ENCODE measurements around the gene DUSP3. TPM values are rescaled to one million over a fixed set of nuclear protein-coding genes. Genes with fewer than 3 reads are reported as not detected.

The DUSP3 gene
- total and polyA plus RNA-seq, 8 donors = 33.0 to 97.8 (median 63.5) TPM

DNA sequence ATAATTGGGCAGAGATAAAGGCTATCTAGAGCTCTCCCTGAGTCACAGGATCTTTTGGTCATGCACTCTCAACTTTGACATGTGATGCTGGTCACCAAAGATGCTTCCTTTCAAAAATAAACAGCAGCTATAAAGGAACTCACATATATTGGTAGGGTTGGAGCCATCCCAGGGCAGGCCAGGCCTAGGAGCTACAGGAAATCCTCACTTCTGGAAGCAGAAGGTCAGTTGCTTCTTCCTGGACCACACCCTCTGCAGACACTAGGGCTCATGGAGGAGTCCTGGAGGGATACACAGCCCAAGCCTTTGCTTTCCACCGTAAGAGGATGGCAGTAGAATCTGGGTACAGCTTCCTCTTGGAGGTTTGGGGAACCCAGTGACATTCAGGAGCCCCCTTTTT lies 44.8 kb downstream of the DUSP3 start:
- Histone ChIP-seq H3K27me3 (no peaks in the 10 kb centered on the region), H3K27ac (no peak overlapping the region), H3K4me1 (no peaks in the 10 kb centered on the region), H3K36me3 (no peaks in the 10 kb centered on the region), H3K4me3 (no peak overlapping the region), H3K9me3 (no peaks in the 10 kb centered on the region)
- DNase-seq = no peak
- WGBS, 5 donors = 72 to 87% (median 81%) methylated on average over 1 of the region's 1 CpG
- intact Hi-C loops (cut with DNase I; ENCODE audit: low total_unique reads) = no loop called here
- no peak for TF ChIP-seq EP300 (IDR thresholded peaks at IDR 0.05)
- TF ChIP-seq, protein P1, sequence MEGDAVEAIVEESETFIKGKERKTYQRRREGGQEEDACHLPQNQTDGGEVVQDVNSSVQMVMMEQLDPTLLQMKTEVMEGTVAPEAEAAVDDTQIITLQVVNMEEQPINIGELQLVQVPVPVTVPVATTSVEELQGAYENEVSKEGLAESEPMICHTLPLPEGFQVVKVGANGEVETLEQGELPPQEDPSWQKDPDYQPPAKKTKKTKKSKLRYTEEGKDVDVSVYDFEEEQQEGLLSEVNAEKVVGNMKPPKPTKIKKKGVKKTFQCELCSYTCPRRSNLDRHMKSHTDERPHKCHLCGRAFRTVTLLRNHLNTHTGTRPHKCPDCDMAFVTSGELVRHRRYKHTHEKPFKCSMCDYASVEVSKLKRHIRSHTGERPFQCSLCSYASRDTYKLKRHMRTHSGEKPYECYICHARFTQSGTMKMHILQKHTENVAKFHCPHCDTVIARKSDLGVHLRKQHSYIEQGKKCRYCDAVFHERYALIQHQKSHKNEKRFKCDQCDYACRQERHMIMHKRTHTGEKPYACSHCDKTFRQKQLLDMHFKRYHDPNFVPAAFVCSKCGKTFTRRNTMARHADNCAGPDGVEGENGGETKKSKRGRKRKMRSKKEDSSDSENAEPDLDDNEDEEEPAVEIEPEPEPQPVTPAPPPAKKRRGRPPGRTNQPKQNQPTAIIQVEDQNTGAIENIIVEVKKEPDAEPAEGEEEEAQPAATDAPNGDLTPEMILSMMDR (IDR thresholded peaks at IDR 0.05) = no peak
- no peak for TF ChIP-seq POLR2AphosphoS5 (IDR thresholded peaks at IDR 0.05)
- no peak for TF ChIP-seq POLR2A (IDR thresholded peaks at IDR 0.05)

DNA sequence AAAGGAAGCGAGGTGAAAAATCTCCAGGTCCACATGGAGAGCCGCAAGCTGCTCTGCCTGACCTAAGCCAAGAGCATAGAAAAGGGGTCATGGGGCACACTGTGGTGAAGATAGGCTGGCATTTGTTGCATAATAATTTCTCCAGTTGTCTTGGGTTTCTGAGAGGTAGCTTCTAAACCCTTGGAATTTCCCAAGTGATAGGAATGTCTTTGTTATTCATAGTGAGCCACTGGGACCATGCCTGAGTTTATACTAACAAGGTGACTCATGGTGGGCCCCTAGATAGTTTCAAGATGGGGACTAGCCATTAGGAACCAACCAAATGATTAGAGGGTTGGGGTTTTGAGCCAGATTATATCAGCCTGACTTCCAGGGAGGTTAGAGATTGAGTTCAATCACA lies 45.8 kb downstream of the DUSP3 start:
- 84 to 100% (median 96%) methylated on average over 2 of the region's 2 CpGs for WGBS, 5 donors

DNA sequence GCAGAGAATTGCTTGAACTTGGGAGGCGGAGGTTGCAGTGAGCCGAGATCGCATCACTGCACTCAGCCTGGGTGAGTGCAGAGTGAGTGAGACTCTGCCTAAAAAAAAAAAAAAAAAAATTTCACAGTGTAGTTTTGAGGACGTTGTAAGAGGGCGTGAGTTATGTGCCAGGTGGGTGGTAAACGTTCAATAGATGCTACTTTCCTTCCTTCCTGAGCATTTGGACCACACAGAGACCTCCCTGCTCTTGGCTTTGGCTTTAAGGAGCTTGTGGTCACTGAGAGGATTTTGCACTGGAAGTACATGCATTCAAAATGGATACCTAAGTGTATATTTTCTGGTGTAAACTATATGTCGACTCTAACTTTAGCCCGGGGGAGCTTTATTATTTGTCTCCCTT lies 50.7 kb downstream of the DUSP3 start:
- intact Hi-C loops (cut with DNase I; ENCODE audit: low total_unique reads) = no loop called here
- WGBS, 5 donors = 78 to 84% (median 80%) methylated on average over 8 of the region's 8 CpGs
- H3K27ac ChIP-seq = no peak overlapping the region
- no peak for TF ChIP-seq POLR2AphosphoS5 (IDR thresholded peaks at IDR 0.05)
- TF ChIP-seq EP300 (IDR thresholded peaks at IDR 0.05) = no peak
- no peak for TF ChIP-seq POLR2A (IDR thresholded peaks at IDR 0.05)
- TF ChIP-seq, protein P1 (IDR thresholded peaks at IDR 0.05) = no peak
- no peaks in the 10 kb centered on the region for H3K36me3 ChIP-seq
- DNase-seq = no peak
- H3K9me3 ChIP-seq = no peaks in the 10 kb centered on the region
- H3K4me3 ChIP-seq = no peak overlapping the region
- H3K27me3 ChIP-seq = no peaks in the 10 kb centered on the region
- H3K4me1 ChIP-seq = no peaks in the 10 kb centered on the region

More for the DNA sequence above, 45.8 kb downstream of the DUSP3 start:
- Histone ChIP-seq H3K9me3 (no peaks in the 10 kb centered on the region), H3K4me3 (no peak overlapping the region), H3K27me3 (no peaks in the 10 kb centered on the region), H3K27ac (no peak overlapping the region), H3K4me1 (no peaks in the 10 kb centered on the region), H3K36me3 (no peaks in the 10 kb centered on the region)
- intact Hi-C loops (cut with DNase I; ENCODE audit: low total_unique reads) = no loop called here
- TF ChIP-seq, protein P1 (IDR thresholded peaks at IDR 0.05) = no peak
- TF ChIP-seq EP300 (IDR thresholded peaks at IDR 0.05) (no peak), POLR2A (IDR thresholded peaks at IDR 0.05) (no peak), POLR2AphosphoS5 (IDR thresholded peaks at IDR 0.05) (no peak)
- DNase-seq = no peak

DNA sequence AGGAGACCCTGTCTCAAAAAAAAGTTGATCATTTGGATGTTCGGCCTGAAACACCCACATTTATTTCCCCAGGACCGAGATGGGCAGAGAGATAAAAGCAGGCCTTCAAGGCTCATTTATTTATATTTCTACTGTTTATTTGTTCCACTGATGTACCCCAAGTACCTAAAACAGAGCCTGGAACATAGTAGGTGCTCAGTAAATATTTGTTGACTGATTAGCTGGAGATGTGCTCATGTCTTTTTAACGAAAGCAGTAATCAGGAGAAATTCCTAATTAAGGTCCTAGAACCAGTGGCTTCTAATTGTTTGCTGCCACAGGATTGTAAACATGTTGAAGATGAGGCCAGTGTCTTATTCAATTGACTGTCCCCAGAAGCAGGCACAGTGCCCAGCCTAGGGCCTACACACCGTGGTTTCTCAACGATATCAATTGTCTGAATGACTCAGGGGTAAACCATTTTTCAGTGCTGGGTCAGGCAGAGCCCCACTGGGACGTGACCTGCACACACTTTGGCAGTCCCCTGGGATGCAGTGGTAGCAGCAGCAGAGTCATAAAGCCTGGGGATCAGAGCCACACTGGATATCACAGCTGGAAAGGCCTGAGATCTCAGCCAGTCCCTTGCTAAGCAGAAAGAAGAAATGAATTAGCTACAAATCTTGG lies 54.9 kb downstream of the DUSP3 start:
- no peak for DNase-seq
- 58 to 64% (median 60%) methylated on average over 6 of the region's 6 CpGs for WGBS, 5 donors
- intact Hi-C loops (cut with DNase I; ENCODE audit: low total_unique reads) = no loop called here

More for the DNA sequence above, 54.9 kb downstream of the DUSP3 start:
- H3K4me1 ChIP-seq = peaks cover 0 to 11% (median 2%) of the 10 kb centered on the region in 4 donors
- no peaks in the 10 kb centered on the region for H3K9me3 ChIP-seq
- H3K36me3 ChIP-seq = no peaks in the 10 kb centered on the region
- TF ChIP-seq, protein P1 (IDR thresholded peaks at IDR 0.05) = no peak
- TF ChIP-seq EP300 (IDR thresholded peaks at IDR 0.05) (no peak), POLR2AphosphoS5 (IDR thresholded peaks at IDR 0.05) (no peak), POLR2A (IDR thresholded peaks at IDR 0.05) (no peak)
- no peak overlapping the region for H3K4me3 ChIP-seq
- no peaks in the 10 kb centered on the region for H3K27me3 ChIP-seq
- H3K27ac ChIP-seq = no peak overlapping the region
